ENCODE data around the gene PBX2. TPM values are rescaled to one million over a fixed set of nuclear protein-coding genes. Genes with fewer than 3 reads are reported as not detected.

Gene PBX2
- total RNA-seq, 1 donor from 2014 or later: 58.6 TPM

GRCh38 chr6:32179766-32180405 lies 10.1 kb downstream of the PBX2 start:
- Mint-ChIP-seq H3K4me3 (ENCODE audit: unreplicated experiment) (peak overlapping the region; percentile 81), H3K4me1 (ENCODE audit: low read depth) (peaks cover 42% of the 10 kb centered on the region), H3K36me3 (ENCODE audit: low read depth) (peaks cover 7% of the 10 kb centered on the region), H3K9me3 (ENCODE audit: low read depth) (no peaks in the 10 kb centered on the region), H3K27me3 (ENCODE audit: low read depth) (no peaks in the 10 kb centered on the region), H3K27ac (ENCODE audit: unreplicated experiment) (peak overlapping the region; percentile 32)
- peak; percentile 47 for DNase-seq (ENCODE audit: low spot score)
- TF ChIP-seq CTCF (IDR thresholded peaks at IDR 0.05): no peak

GRCh38 chr6:32178547-32179440 lies 11.2 kb downstream of the PBX2 start:
- H3K4me1 Mint-ChIP-seq (ENCODE audit: low read depth): peaks cover 53% of the 10 kb centered on the region
- H3K9me3 Mint-ChIP-seq (ENCODE audit: low read depth): no peaks in the 10 kb centered on the region
- TF ChIP-seq CTCF (IDR thresholded peaks at IDR 0.05): no peak
- no peaks in the 10 kb centered on the region for H3K27me3 Mint-ChIP-seq (ENCODE audit: low read depth)
- peak overlapping the region; percentile 94 for H3K27ac Mint-ChIP-seq (ENCODE audit: unreplicated experiment)
- H3K4me3 Mint-ChIP-seq (ENCODE audit: unreplicated experiment): peak overlapping the region; percentile 81
- peaks cover 7% of the 10 kb centered on the region for H3K36me3 Mint-ChIP-seq (ENCODE audit: low read depth)
- peak; percentile 71 for DNase-seq (ENCODE audit: low spot score)

GRCh38 chr6:32177788-32178546 lies 12.0 kb downstream of the PBX2 start, which contains the start of gene RNF5:
Gene RNF5 (plus strand): TSS chr6:32178405. CDS start chr6:32178512, 107 bp downstream.
- Mint-ChIP-seq H3K4me1 (ENCODE audit: low read depth) (peaks cover 61% of the 10 kb centered on the region), H3K27ac (ENCODE audit: unreplicated experiment) (peak within 1 kb of the TSS; percentile 94), H3K4me3 (ENCODE audit: unreplicated experiment) (peak within 1 kb of the TSS; percentile 81), H3K36me3 (ENCODE audit: low read depth) (peaks cover 7% of the 10 kb centered on the region), H3K27me3 (ENCODE audit: low read depth) (no peaks in the 10 kb centered on the region), H3K9me3 (ENCODE audit: low read depth) (no peaks in the 10 kb centered on the region)
- DNase-seq (ENCODE audit: low spot score): peak; percentile 95
- no peak for TF ChIP-seq CTCF (IDR thresholded peaks at IDR 0.05)

GRCh38 chr6:32177183-32177787 lies 12.7 kb downstream of the PBX2 start:
- Mint-ChIP-seq H3K27ac (ENCODE audit: unreplicated experiment) (peak overlapping the region; percentile 94), H3K4me3 (ENCODE audit: unreplicated experiment) (peak overlapping the region; percentile 81), H3K27me3 (ENCODE audit: low read depth) (no peaks in the 10 kb centered on the region), H3K4me1 (ENCODE audit: low read depth) (peaks cover 66% of the 10 kb centered on the region), H3K36me3 (ENCODE audit: low read depth) (peaks cover 7% of the 10 kb centered on the region), H3K9me3 (ENCODE audit: low read depth) (no peaks in the 10 kb centered on the region)
- no peak for TF ChIP-seq CTCF (IDR thresholded peaks at IDR 0.05)
- DNase-seq (ENCODE audit: low spot score): peak; percentile 44
